Vagina (tissue), 2 donors: Measurements from ENCODE around the gene ELP1.

Experiments used
- POLR2A ChIP-seq, 2 donors: fragments of 450-650 bp; IDR thresholded peaks; one replicate each; pipeline ENCODE4 v1.6.1; 2017; ENCODE audit warnings: antibody characterized with exemption in 2 of 2, mild to moderate bottlenecking in 2 of 2, moderate library complexity in 2 of 2
- POLR2AphosphoS5 ChIP-seq, 2 donors: sonication (generic); formaldehyde crosslinking; IDR thresholded peaks; one replicate each; pipeline ENCODE4 v1.9.0; 2017; ENCODE audit warnings: antibody characterized with exemption in 2 of 2, mild to moderate bottlenecking in 2 of 2, low read depth in 1 of 2; ENCODE audit not compliant: insufficient read depth in 1 of 2
- TF ChIP-seq, protein P1 (sequence below), 3 experiments: fragments of 450-650 bp in 2 of 3; fragments of 200-600 bp in 1 of 3; sonication (generic) in 1 of 3; IDR thresholded peaks; one replicate each; pipeline ENCODE4 v1.5.1; 2017 to 2019; ENCODE audit warnings: antibody characterized with exemption in 3 of 3, mild to moderate bottlenecking in 2 of 3, moderate library complexity in 2 of 3

DNA sequence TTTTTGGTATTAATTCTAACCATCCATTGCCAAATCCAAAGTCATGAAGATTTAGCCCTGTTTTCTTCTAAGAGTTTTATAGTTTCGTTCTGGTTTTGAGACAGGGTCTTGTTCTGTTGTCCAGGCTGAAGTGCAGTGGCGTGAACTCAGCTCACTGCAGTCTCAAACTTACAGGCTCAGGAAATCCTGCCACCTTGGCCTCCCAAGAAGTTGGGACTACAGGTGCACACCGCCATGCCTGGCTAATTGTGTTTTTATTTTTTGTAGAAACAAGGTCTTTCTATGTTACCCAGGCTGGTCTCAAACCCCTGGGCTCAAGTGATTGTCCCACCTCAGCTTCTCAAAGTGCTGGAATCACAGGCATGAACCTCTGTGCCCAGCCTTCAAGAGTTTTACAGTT is 50.8 kb downstream of the ELP1 start:
- TF ChIP-seq, protein P1, sequence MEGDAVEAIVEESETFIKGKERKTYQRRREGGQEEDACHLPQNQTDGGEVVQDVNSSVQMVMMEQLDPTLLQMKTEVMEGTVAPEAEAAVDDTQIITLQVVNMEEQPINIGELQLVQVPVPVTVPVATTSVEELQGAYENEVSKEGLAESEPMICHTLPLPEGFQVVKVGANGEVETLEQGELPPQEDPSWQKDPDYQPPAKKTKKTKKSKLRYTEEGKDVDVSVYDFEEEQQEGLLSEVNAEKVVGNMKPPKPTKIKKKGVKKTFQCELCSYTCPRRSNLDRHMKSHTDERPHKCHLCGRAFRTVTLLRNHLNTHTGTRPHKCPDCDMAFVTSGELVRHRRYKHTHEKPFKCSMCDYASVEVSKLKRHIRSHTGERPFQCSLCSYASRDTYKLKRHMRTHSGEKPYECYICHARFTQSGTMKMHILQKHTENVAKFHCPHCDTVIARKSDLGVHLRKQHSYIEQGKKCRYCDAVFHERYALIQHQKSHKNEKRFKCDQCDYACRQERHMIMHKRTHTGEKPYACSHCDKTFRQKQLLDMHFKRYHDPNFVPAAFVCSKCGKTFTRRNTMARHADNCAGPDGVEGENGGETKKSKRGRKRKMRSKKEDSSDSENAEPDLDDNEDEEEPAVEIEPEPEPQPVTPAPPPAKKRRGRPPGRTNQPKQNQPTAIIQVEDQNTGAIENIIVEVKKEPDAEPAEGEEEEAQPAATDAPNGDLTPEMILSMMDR (IDR thresholded peaks at IDR 0.05) = no peak
- TF ChIP-seq POLR2A (IDR thresholded peaks at IDR 0.05) = no peak
- TF ChIP-seq POLR2AphosphoS5 (IDR thresholded peaks at IDR 0.05; ENCODE audit: insufficient read depth in 1 of 2, low read depth in 1 of 2) = no peak
